ENCODE measurements around the gene CLIP4.
A peak's percentile ranks its signal among the peaks of the same experiment; 100 is the strongest.

Gene CLIP4

DNA sequence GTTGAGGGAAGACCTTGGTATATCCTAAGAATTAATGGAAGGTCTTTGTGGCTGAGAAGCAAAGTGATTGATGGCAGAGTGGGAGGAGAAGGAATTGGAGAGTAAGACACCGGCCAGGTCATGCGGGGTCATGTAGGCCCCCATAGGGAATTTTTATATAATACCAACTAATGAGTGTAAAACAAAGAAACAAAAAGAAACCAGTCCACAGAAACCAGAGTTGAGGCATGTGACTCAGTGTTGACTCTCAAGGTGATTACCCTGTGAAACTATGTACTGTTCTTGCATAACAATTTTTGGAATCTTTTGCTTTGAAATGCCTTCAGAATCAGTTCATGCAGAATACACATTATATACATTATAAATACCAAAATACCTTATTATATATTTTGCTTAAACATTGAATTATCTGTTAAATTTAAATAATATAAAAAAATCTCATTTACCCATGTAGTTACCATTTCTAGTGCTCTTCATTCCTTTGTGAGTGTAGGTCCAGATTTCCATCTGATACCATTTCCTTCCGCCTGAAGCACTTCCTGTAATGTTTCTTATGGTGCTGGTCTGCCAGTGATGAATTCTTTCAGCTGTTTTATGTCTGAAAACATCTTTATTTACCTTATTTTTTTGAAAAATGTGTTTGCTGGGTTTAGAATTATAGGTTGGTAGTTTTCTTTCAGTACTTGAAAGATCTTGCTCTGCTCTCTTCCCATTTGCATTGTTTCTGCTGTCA lies 8.6 kb downstream of the CLIP4 start:
- H3K9me3 ChIP-seq (ENCODE audit: severe bottlenecking), result peaks cover 18% of the 10 kb centered on the region
- TF ChIP-seq, protein P1, sequence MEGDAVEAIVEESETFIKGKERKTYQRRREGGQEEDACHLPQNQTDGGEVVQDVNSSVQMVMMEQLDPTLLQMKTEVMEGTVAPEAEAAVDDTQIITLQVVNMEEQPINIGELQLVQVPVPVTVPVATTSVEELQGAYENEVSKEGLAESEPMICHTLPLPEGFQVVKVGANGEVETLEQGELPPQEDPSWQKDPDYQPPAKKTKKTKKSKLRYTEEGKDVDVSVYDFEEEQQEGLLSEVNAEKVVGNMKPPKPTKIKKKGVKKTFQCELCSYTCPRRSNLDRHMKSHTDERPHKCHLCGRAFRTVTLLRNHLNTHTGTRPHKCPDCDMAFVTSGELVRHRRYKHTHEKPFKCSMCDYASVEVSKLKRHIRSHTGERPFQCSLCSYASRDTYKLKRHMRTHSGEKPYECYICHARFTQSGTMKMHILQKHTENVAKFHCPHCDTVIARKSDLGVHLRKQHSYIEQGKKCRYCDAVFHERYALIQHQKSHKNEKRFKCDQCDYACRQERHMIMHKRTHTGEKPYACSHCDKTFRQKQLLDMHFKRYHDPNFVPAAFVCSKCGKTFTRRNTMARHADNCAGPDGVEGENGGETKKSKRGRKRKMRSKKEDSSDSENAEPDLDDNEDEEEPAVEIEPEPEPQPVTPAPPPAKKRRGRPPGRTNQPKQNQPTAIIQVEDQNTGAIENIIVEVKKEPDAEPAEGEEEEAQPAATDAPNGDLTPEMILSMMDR (IDR thresholded peaks at IDR 0.05; ENCODE audit: poor library complexity, severe bottlenecking), result no peak
- no peaks in the 10 kb centered on the region for H3K27me3 ChIP-seq (ENCODE audit: insufficient read depth, poor library complexity, severe bottlenecking)
- peak; percentile 72 for DNase-seq (ENCODE audit: low spot score)
- peak; percentile 95 for ATAC-seq (ENCODE audit: low read depth)
- H3K4me1 ChIP-seq (ENCODE audit: insufficient read depth, poor library complexity, severe bottlenecking), result peaks cover 43% of the 10 kb centered on the region
- peak overlapping the region; percentile 95 for H3K27ac ChIP-seq (ENCODE audit: poor library complexity, severe bottlenecking)
- peaks cover 82% of the 10 kb centered on the region for H3K36me3 ChIP-seq (ENCODE audit: low read depth)
- H3K4me3 ChIP-seq (ENCODE audit: severe bottlenecking), result no peak overlapping the region

DNA sequence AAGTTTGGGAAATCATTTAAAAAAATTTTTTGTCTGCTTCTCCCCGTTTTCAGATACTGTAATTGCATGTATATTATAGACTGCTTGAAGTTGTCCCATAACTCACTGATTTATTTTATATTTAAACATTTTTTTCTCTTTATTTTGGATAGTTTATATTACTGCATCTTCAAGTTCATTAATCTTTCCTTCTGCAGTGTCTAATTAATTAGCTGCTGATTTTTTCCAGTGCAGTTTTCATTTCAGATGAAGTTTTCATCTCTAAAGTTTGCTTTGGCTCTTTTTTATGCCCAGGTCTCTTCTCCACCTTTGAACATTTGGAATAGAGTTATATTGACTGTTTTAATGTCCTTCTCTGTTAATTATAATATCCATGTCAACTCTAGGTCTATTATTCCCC lies 9.3 kb downstream of the CLIP4 start:
- no peak overlapping the region for H3K4me3 ChIP-seq (ENCODE audit: severe bottlenecking)
- DNase-seq (ENCODE audit: low spot score), result no peak
- H3K27ac ChIP-seq (ENCODE audit: poor library complexity, severe bottlenecking), result peak overlapping the region; percentile 95
- no peak for ATAC-seq (ENCODE audit: low read depth)
- no peaks in the 10 kb centered on the region for H3K27me3 ChIP-seq (ENCODE audit: insufficient read depth, poor library complexity, severe bottlenecking)
- TF ChIP-seq, protein P1 (IDR thresholded peaks at IDR 0.05; ENCODE audit: poor library complexity, severe bottlenecking), result no peak
- H3K36me3 ChIP-seq (ENCODE audit: low read depth), result peaks cover 78% of the 10 kb centered on the region
- peaks cover 18% of the 10 kb centered on the region for H3K9me3 ChIP-seq (ENCODE audit: severe bottlenecking)
- peaks cover 43% of the 10 kb centered on the region for H3K4me1 ChIP-seq (ENCODE audit: insufficient read depth, poor library complexity, severe bottlenecking)

DNA sequence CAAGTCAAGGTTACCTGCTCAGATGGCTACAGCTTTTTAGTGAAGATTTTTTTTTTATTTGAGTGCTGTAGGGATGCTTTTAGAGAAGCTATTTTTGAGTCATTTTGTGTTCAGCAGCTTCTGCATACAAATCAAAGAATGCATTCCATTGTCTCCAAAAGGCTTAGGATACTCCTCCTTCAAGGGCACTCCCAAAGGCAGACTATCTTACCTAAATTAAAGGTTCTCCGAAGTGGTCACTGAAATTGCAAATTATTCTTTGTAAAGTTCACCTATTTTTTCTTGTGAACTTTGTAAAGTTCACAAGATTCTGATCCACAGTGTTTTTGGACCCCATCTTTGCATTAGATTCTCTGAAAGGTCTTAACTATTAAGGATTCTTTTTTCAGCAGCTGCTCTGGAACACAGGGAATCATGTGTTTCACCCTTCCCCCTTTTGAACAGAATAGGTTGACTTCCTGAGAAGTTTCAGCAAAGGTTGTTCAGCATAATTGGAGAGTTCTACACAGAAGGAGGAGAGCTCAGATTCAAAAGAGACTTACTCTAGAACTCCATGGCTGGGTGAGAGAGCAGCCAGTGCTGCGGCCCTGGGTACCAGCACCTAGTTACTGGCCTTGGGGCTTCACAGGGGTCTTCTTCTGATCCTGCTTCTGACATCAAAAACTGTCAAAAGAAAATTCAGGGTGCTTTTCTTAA lies 14.5 kb downstream of the CLIP4 start:
- Histone ChIP-seq H3K4me3 (ENCODE audit: severe bottlenecking) (no peak overlapping the region), H3K27ac (ENCODE audit: poor library complexity, severe bottlenecking) (peak overlapping the region; percentile 89)

DNA sequence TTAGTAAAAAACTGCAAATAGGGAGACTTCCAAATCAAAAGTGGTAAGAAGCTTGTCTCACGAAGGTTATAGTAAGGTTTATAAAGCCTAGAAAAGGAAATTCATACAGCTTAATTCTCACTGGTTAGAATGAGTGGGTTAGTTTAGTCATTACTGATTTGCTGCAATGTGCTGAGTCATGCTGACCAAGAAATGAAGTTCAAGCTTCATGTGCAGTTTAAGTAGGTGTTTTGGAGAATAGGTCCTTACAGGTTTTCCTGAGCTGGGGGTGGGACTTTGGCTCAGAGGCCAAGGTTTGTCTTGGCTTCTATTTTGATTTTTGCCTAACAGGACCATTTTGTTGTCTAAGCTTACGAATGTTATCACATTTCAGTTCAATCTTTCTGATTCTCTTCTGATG lies 15.1 kb downstream of the CLIP4 start:
- DNase-seq (ENCODE audit: low spot score) (no peak), ATAC-seq (ENCODE audit: low read depth) (peak; percentile 92)
- Histone ChIP-seq H3K4me3 (ENCODE audit: severe bottlenecking) (no peak overlapping the region), H3K4me1 (ENCODE audit: insufficient read depth, poor library complexity, severe bottlenecking) (peaks cover 30% of the 10 kb centered on the region), H3K9me3 (ENCODE audit: severe bottlenecking) (peaks cover 5% of the 10 kb centered on the region), H3K27me3 (ENCODE audit: insufficient read depth, poor library complexity, severe bottlenecking) (no peaks in the 10 kb centered on the region), H3K36me3 (ENCODE audit: low read depth) (peaks cover 77% of the 10 kb centered on the region), H3K27ac (ENCODE audit: poor library complexity, severe bottlenecking) (peak overlapping the region; percentile 89)
- TF ChIP-seq, protein P1 (IDR thresholded peaks at IDR 0.05; ENCODE audit: poor library complexity, severe bottlenecking), result no peak

More for the DNA sequence above, 14.5 kb downstream of the CLIP4 start:
- ATAC-seq (ENCODE audit: low read depth) (peak; percentile 52), DNase-seq (ENCODE audit: low spot score) (no peak)
- Histone ChIP-seq H3K9me3 (ENCODE audit: severe bottlenecking) (peaks cover 10% of the 10 kb centered on the region), H3K27me3 (ENCODE audit: insufficient read depth, poor library complexity, severe bottlenecking) (no peaks in the 10 kb centered on the region), H3K4me1 (ENCODE audit: insufficient read depth, poor library complexity, severe bottlenecking) (peaks cover 30% of the 10 kb centered on the region), H3K36me3 (ENCODE audit: low read depth) (peaks cover 77% of the 10 kb centered on the region)
- TF ChIP-seq, protein P1 (IDR thresholded peaks at IDR 0.05; ENCODE audit: poor library complexity, severe bottlenecking), result no peak
